Neuron (in vitro differentiated cells): ENCODE results near the gene LCE2B.

Experiments used
- H2AFZ ChIP-seq: one replicate; pipeline ENCODE4 v1.6.1; 2013; ENCODE audit warnings: low read depth, mild to moderate bottlenecking, inconsistent platforms, low read length, moderate library complexity
- H3K27me3 ChIP-seq: one replicate; pipeline ENCODE4 v1.6.1; 2013; ENCODE audit warnings: low read length; ENCODE audit not compliant: insufficient read depth
- H3K36me3 ChIP-seq: one replicate; pipeline ENCODE4 v1.6.1; 2013; ENCODE audit warnings: low read length; ENCODE audit not compliant: insufficient read depth
- H3K4me1 ChIP-seq: one replicate; pipeline ENCODE4 v1.6.1; 2013; ENCODE audit warnings: low read length; ENCODE audit not compliant: insufficient read depth
- H3K4me3 ChIP-seq: 2 replicates; pipeline ENCODE4 v1.5.1; 2013; ENCODE audit warnings: mild to moderate bottlenecking, low read length, moderate library complexity
- H3K9me3 ChIP-seq: one replicate; pipeline ENCODE4 v1.6.1; 2013; ENCODE audit warnings: low read length

Gene LCE2B

GRCh38 chr1:152679459-152679858 lies 6.5 kb upstream of the LCE2B start:
- Histone ChIP-seq H3K4me1 (no peaks in the 10 kb centered on the region), H2AFZ (no peak overlapping the region), H3K4me3 (no peak overlapping the region), H3K27me3 (peaks cover 10% of the 10 kb centered on the region), H3K9me3 (no peaks in the 10 kb centered on the region), H3K36me3 (no peaks in the 10 kb centered on the region)

GRCh38 chr1:152681616-152682015 lies 4.3 kb upstream of the LCE2B start:
- H3K36me3 ChIP-seq, result no peaks in the 10 kb centered on the region
- H3K4me3 ChIP-seq, result no peak overlapping the region
- H3K9me3 ChIP-seq, result no peaks in the 10 kb centered on the region
- no peak overlapping the region for H2AFZ ChIP-seq
- H3K27me3 ChIP-seq, result peaks cover 10% of the 10 kb centered on the region
- no peaks in the 10 kb centered on the region for H3K4me1 ChIP-seq

- Histone ChIP-seq H3K4me3 (no peak overlapping the region), H3K9me3 (no peaks in the 10 kb centered on the region)
Observed at GRCh38 chr1:152683846-152684245, 2.1 kb upstream of the LCE2B start.

GRCh38 chr1:152697701-152698600 lies 12.0 kb downstream of the LCE2B start, which contains the start of gene LCE2A:
Gene LCE2A, plus strand, starts transcription at chr1:152698345. Its CDS starts 557 bp downstream, at chr1:152698902.
- no peaks in the 10 kb centered on the region for H3K27me3 ChIP-seq
- no peaks in the 10 kb centered on the region for H3K4me1 ChIP-seq
- no peak within 1 kb of the TSS for H2AFZ ChIP-seq
- H3K9me3 ChIP-seq, result no peaks in the 10 kb centered on the region
- H3K4me3 ChIP-seq, result no peak within 1 kb of the TSS
- H3K36me3 ChIP-seq, result no peaks in the 10 kb centered on the region

More at GRCh38 chr1:152683846-152684245, 2.1 kb upstream of the LCE2B start:
- Histone ChIP-seq H3K27me3 (peaks cover 2% of the 10 kb centered on the region), H2AFZ (no peak overlapping the region), H3K36me3 (no peaks in the 10 kb centered on the region), H3K4me1 (no peaks in the 10 kb centered on the region)

GRCh38 chr1:152699746-152700145 lies 13.8 kb downstream of the LCE2B start:
- Histone ChIP-seq H3K27me3 (no peaks in the 10 kb centered on the region), H3K4me3 (no peak overlapping the region), H3K4me1 (no peaks in the 10 kb centered on the region), H3K36me3 (no peaks in the 10 kb centered on the region), H2AFZ (no peak overlapping the region), H3K9me3 (no peaks in the 10 kb centered on the region)

- no peaks in the 10 kb centered on the region for H3K4me1 ChIP-seq
- H3K27me3 ChIP-seq, result no peaks in the 10 kb centered on the region
- no peaks in the 10 kb centered on the region for H3K9me3 ChIP-seq
- H3K4me3 ChIP-seq, result no peak within 1 kb of the TSS
- H3K36me3 ChIP-seq, result no peaks in the 10 kb centered on the region
- no peak within 1 kb of the TSS for H2AFZ ChIP-seq
Observed at GRCh38 chr1:152707860-152708259, 21.9 kb downstream of the LCE2B start, which contains the start of gene LCE4A. Gene LCE4A, plus strand, starts transcription at chr1:152708160. Its CDS starts 916 bp downstream, at chr1:152709076.

- H3K27me3 ChIP-seq, result no peaks in the 10 kb centered on the region
- no peak overlapping the region for H3K4me3 ChIP-seq
- H2AFZ ChIP-seq, result no peak overlapping the region
- no peaks in the 10 kb centered on the region for H3K4me1 ChIP-seq
- H3K9me3 ChIP-seq, result no peaks in the 10 kb centered on the region
- no peaks in the 10 kb centered on the region for H3K36me3 ChIP-seq
Observed at GRCh38 chr1:152718238-152718637, 32.3 kb downstream of the LCE2B start.

GRCh38 chr1:152725261-152725660 lies 39.3 kb downstream of the LCE2B start:
- Histone ChIP-seq H3K27me3 (no peaks in the 10 kb centered on the region), H2AFZ (no peak overlapping the region), H3K4me3 (no peak overlapping the region), H3K9me3 (no peaks in the 10 kb centered on the region), H3K4me1 (no peaks in the 10 kb centered on the region), H3K36me3 (no peaks in the 10 kb centered on the region)

GRCh38 chr1:152728986-152729385 lies 43.1 kb downstream of the LCE2B start:
- no peaks in the 10 kb centered on the region for H3K4me1 ChIP-seq
- H3K4me3 ChIP-seq, result no peak overlapping the region
- H3K9me3 ChIP-seq, result no peaks in the 10 kb centered on the region
- no peak overlapping the region for H2AFZ ChIP-seq
- H3K36me3 ChIP-seq, result no peaks in the 10 kb centered on the region
- H3K27me3 ChIP-seq, result no peaks in the 10 kb centered on the region

- H3K4me1 ChIP-seq, result no peaks in the 10 kb centered on the region
- H3K9me3 ChIP-seq, result no peaks in the 10 kb centered on the region
- H2AFZ ChIP-seq, result no peak overlapping the region
- H3K36me3 ChIP-seq, result no peaks in the 10 kb centered on the region
- H3K27me3 ChIP-seq, result no peaks in the 10 kb centered on the region
- no peak overlapping the region for H3K4me3 ChIP-seq
Observed at GRCh38 chr1:152735648-152736047, 49.7 kb downstream of the LCE2B start.
